HG03064 (cell line): Measurements from ENCODE around the gene CXXC4.

Source experiments
- ATAC-seq: cut with Tn5 transposase; IDR thresholded peaks from one replicate; pipeline ENCODE4 v1.9.1; 2021; ENCODE audit warnings: low read depth; ENCODE audit not compliant: unreplicated experiment

The CXXC4 gene

DNA sequence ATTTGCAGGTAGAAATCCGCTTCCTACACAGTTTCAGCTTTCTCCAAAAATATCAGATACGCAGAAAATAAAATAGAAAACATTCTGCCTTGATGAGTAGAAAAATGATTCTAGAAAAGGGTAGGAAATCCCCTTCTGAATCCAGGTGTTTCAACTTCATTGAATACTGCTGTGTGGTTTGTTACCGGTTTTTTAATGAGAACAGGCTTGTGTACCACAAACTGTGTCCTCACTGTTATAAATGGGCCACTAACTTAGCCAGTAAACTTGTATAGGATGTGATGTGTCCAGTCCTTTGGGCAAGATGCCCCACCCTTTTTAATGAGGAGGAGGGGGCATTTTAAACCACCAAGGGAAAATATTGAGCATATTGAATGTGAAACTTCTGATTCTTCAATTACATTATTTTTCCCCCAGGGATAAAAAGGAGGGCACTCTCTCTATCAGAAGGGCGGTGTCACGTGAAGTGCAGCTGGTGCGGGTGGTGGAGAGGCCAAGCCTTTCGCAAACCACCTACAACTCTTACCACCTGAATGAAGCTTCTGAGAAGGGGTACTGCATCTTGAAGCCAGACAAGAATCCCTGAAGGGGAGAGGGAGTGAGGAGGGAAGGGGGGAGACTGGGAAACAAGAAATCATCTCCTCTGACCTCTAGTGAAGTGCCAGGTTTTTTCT, 4.5 kb downstream of the CXXC4 start:
- peak; percentile 39 for ATAC-seq

DNA sequence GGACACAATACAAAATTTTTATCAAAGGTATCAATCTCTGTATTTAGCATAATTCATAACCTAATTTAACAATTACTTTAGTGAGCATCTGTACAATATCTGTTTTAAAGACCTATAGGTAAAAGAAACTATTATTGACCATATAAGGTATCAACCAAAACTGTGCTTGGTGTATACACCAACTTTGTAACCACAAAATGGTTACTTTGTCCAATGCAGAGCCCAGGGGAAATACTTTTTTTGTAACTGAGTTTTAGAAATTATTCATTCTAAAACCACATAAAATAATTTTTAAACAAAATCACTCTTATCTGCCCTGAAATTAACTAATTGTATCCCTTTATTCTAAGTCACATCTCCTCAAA, 5.0 kb downstream of the CXXC4 start:
- peak; percentile 34 for ATAC-seq

DNA sequence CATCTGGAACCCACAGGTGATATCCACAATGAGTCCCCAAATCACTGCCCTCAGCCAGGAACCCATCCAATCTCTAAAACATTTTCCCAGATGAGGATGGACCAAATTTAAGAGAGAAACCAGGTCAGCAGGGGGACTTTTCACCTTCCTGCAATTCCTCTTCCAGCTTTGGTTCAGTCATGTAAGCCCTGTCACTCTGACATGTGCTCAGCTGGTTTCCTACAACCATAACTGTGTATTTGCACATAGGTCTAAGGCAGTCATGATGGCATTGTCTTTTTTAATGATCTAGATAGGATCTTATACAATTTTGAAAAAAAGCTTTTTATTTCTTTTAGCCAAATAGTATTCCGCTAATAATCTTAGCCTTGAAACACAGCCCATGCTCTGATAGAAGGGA, 6.5 kb downstream of the CXXC4 start:
- ATAC-seq = no peak

DNA sequence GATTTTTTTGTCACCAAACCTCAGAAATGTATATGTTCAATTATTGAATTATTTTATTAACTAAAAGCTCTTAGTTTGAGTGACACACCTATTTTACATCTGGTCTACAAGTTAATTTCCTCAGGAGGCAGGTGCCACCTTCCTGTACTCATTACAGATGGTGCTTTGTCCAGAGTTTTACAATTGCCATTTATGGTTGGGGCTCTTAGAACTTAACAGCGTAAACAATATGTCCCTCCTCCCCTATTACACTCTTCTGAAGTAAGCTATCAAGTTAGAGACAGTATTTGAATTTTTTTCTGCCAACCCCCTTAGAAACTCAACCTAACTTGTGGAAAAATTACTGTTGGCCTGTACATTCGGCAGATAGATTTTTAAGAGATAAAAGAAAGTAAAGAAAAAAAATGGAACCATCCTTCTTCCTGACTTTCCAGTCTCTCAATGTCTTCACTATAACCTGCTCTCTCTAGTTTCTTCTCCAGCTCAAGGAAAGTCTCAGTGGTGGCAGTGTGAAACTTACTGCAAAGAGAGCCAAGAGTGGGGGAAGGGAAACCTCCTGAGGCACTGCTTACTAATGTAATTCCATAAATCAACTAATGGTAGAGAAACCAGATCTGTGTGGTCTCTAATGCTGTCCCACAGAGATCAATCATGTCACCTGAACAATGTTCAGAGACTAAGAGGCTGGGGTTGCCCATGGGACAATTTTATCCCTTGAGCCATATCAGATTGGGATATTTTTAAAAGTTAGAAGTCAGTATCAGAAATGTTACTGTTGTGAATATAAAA, 7.8 kb downstream of the CXXC4 start:
- ATAC-seq = no peak

DNA sequence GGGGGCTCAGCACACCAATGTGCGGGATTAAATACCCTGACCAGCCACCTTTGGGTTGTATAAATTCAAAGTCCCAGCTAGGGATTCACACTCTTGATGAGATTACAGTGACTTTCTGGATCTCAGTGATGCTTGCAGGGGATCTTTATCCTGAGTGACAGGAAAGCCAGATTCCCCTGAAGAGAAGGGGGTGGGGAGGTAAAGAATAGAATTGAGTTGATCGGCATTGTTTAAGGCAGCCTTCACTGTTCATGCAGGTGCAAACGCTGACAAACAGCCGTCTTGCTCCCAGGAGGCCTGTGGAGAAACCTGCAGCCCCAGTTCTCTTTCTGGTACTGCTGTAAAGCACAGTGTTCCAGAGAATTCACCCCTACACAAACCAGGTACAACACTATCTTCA, 19.0 kb downstream of the CXXC4 start:
- ATAC-seq = no peak

DNA sequence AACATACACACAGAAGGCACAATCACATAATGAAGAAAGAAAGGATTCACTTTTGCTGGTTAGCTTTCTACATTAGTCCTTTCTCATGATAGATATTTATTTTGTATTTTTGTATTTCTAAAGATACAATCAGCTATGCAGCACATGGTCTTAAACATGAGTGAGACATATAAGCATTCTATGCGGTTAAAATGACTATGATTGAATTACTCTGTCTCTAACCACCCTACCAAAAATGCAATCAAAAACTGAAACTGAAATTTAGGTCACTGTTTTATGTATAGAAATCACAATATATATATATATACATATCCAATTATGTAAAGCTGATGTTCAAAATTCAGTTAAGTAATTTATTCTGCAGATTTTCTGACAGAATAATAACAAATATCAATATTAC, 21.9 kb downstream of the CXXC4 start:
- ATAC-seq = no peak

DNA sequence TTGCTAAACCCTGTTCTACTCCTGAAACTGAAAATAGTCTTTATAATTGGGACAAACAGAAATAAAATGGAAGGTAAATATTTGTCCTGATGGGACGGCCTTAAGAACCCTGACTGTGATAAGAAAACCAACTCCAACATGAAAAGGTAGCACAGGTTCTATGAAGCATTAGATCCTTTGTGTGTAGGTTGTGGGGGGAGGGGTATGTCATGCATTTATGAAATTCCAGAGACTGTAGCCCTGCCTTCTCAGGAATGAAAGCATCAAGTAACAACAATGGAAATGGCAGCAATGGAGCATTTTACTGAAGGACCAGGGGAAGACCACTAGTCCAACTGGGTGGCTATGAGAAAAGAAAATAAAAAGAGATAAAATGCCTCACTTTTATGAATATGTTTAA, 23.9 kb downstream of the CXXC4 start:
- no peak for ATAC-seq

DNA sequence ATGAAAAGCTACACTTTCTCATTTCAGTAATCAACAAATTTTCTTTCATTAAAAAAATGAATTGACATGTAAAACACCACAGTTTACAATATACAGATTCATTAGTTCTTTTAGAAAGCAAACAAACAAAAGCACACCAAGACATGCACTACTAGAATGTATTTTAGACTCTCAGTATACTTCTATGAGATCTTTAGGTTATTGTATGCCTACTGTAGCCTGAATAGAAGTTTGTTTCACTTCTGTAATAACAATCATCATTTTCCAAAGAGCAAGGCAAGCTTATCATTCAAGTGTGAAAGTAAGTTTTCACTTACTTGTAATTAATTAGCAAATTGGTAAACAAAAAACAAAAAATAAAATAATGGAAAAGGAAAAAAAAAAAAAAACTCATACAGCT, 24.9 kb downstream of the CXXC4 start:
- no peak for ATAC-seq

DNA sequence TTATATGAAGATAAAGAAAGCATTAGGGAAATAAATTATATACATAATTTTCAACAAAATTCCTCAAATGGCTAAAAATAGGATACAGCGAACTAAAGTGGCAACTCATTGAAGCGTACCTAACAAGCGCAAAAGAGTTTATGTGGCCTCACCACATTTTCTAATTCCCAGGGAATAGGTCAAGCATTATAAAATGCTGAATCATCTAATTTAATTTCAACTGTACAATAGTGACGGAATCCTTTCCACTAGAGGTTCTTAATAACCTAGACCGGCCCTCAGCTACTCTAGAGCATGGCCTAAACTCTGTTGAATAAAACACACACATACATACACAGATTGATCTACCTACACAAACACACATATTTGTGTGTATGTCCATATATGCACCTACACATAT, 29.1 kb downstream of the CXXC4 start:
- no peak for ATAC-seq

DNA sequence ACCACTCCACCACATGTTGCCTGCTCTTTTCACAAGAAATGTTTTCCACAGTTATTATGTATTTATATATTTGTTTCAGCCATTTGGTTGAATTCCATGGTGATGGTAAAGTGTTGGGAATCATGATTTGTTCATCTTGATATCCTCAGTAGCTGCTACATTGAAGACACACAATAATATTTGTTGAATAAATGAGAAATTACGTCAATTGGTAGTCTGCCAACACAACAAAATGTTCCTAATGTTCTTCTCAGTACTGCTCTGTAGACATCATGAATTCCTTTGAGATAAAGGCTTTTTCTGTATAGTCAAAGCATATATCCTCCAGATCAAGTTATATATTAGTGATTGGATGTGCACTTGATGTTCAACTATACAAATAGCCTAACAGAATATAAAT, 29.5 kb downstream of the CXXC4 start:
- no peak for ATAC-seq

DNA sequence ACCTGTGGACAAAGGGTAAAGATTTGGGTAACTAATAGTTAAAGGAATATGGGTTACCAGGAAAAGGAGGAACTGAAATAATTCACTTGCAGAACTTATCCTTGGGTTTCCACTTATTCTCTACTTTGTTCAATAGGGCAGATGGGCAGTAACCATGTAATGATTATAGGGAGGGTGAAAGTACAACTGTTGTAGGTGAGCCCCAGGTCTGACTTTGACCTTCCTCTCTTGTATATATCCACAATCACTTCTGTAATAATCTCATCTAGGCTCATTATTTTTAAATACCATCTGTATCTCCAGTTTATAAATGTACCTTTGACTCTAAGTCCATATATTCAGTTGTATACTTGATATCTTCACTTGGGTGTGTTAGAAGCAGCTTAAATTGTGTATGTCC, 32.1 kb downstream of the CXXC4 start:
- ATAC-seq = no peak

DNA sequence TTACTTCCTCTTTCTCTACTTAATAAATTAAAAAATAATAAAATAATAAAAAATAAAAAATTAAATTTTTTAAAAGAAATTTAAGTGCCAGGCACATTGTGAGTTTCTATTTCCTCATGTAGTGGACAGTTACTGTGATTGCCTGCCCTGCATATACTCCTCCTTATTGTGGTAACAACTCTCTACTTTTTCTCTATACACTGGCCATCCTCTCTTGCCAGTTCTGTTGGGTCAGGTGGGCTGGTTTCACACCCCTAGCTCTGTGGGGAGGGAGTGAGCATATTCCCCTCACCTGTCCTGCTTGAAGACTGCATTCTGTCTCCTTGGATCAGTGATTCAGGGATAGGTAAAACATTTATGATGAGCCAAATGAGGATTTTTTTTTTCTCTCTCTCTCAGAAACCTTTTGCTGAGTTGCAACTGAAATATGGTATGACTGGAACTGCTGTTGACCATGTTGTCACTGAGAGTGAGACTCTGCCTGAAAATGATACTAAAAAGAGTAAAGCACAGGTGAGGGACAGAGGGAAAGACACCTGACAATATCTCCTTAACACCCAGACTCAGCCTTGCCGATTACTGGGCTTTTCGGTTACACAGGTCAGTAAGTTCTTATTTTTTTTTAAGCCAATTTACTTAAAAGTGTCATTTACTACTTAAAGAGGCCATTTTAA, 37.2 kb downstream of the CXXC4 start:
- ATAC-seq = no peak

DNA sequence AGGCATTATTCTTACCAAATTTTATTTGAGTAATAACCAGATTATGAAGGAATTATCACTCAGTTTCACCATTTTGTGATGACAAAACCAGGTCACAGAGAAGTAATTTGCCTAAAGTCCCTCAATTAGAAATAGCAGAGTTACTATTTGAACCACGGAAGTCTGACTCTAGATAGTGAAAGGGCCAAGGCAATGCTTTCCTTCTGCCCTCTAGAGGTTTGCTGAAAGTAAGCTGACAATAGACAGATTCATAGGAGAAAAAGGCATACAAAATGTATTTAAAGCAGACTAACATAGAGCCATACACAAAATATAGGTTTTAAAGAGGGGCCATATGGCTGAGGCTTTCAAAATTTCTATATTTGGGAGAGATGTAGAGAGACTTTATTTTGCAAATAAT, 43.1 kb downstream of the CXXC4 start:
- ATAC-seq = no peak

DNA sequence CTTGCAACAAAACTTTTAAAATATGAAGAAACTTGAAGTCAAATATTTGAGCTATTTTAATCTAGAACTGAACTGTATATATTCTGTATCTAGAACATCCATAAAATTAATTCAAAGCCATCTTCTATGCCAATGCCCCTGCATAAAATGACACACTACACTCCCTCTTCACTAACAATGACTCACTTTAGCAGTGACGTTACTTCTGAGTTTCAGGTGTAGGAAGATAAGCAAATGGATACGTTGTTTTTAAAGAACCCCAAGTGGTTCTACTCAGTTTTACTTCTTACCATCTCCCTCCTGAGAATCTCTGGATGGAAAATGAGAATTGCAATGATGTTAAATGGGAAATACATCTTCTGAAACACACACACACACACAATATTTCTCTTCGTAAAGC, 45.2 kb downstream of the CXXC4 start:
- no peak for ATAC-seq

DNA sequence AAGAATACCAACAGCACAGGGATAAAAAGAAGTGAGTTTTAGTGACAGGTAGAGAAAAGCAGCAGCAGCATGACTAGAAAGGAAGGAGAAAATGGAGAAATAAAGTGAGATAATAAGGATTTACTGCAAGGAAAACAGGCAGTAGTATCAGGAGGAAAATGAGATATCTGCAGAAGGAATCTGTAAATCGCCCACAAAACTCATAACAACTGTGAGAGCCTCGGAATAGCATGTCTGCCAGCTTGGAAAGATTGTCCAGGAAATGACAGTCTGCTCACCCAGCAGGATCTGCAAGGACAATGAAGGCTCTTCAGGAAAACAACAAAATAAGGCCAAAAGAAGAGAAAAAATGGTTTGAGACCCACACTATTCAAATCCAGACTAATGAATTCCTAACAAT, 47.4 kb downstream of the CXXC4 start:
- no peak for ATAC-seq

DNA sequence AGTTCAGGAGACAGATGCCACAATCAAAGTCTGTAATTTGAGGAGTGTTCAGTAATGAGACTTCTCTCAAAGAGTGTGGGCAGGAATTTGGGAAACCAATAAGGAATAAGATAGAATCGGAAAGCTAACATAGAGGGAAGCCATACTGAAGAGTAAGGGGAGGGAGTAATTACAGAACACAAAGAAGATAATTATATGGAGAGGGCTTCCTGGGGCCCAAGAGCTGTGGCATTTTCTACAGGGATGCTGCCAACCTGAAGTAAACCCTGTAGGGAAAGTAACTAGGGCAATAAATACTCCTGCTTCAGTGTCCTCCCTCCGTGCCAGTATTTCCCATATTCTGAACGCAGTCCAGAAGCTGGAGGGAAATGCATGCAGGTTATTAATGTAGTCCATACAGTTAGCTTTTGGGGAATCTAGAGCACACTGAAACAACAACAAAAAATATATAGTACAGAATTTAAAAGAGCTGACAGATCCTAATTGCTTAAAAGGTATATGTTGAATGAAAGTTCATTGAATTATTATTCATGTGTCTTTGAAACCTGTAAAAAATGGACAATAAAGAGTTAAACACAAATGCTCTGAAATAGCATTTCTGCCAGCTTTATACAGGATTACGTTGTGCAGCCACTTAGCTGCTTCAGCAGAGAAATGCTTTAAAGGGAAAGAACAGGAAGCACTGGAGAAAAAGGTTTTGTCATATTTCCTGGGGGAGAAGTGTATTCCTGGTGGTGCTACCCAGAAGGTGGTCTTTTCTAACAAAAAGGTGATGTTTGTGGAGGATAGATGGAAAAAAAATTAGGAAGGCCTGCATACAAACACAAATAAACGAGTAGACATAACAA, 48.0 kb downstream of the CXXC4 start:
- ATAC-seq = no peak

DNA sequence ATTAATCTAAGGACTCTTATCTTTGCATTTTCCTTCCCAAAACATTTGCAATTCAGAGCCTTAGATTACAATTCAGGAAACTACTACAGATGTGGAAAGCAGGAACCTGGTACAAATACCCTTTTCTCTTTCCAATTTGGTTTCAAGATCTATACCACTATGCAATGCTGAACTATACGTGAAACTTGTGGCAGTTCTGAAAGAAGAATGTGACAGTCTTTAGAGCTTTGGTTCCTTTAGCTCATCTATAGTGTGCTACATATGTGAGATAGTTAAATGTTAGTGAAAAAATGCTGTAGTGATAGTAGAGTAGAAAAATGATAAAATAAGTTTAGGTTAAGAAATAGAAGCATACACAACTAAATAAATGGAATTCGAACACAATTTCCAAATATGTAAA, 50.0 kb downstream of the CXXC4 start:
- ATAC-seq = no peak

DNA sequence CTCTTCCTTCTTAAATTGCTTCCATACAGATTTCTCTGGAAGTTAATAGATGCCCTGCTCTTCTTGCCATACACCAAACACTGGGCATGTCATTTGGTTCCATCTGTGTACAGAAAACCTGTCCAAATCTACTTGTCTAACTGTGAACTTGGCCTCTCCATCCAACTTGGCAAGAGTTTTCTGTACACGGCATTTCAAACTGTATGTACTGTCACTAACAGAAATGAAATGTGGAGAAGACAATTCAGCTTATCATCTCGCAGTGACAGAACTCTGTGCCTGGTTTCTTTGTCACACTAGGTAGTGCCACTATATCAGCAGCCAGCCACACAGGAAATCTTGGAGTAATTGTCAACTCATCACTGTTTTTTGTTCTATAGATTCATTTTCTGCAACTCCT, 58.2 kb downstream of the CXXC4 start:
- no peak for ATAC-seq

DNA sequence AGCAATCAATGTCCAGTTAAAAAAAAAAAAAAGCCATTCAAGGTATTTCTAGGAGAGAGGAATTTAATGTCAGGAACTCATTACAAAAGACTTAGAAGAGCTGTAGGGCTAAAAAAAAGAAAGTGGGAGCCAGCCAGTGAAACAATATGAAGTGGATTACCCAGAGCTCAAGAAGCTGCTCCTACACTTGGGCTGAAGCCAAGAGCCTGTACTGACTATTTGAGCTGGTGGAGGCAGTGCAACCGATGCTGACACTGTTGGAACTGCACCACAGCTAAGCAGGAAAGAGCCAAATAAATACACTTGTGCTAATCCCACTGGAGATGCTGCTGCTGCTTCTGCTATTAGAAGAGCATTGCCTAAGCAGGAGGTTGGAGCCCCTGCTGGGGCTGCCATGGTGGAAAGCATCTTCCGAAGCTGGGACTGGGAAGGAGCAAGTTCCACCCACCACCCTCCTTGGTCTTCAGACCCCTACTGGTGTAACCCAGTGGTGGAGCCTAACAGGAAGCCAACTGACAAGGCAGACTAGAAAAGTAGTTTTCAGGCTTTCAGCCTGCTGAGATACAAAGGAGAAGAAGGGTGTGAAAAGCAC, 65.4 kb downstream of the CXXC4 start:
- no peak for ATAC-seq

DNA sequence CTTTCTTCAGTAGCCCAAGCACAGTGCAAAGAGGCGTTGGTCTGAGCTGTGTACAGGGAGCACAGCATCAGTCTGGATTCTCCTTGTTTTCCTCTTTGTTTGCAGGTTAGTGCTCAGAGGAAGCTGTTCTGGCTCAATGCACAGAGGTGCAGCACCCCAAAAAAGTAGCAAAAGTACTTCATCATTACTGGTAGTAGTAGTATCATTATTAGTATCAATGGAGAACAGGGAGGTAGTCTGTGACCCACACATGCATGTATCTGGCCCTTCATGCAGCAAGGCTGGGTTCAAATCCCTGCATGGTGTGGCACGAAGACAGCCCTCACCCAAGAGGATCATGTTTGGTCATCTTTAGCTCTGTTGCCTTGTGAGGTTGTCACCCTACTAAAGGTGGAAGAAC, 68.7 kb downstream of the CXXC4 start:
- no peak for ATAC-seq

DNA sequence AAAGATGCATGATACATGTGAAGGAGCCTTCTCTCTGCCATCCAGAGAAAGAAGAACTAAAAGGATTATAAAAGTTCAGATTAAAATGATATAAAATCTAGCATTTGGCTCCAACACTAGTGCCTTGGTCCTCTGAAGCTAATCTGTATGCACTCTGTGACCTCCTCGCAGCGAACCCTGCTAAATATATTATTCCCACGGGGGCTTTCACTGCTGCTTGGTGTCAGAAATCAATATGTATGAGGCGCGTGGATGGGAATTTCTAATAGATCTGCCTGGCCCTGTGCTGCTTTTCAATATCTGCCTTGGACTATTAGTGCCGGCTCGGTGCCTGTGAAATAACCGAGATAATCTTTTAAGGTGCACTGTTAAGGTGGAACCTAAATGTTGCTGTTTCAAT, 69.7 kb downstream of the CXXC4 start:
- no peak for ATAC-seq
